ENCODE results near the gene RAB11FIP5. TPM values are rescaled to one million over a fixed set of nuclear protein-coding genes. Genes with fewer than 3 reads are reported as not detected.

The RAB11FIP5 gene
- total and polyA plus RNA-seq, 2 of the 4 experiments (the other 2 are of a cell fraction) = 21.5 to 34.5 TPM

GRCh38 chr2:73089270-73090030, 23.3 kb downstream of the RAB11FIP5 start:
- peak overlapping the region; percentile 87 for H3K56ac ChIP-seq (ENCODE audit: extremely low read depth, insufficient read depth, low read length)
- peak overlapping the region; percentile 88 for H3K27ac ChIP-seq (ENCODE audit: insufficient read depth, low read length)
- peak overlapping the region; percentile 57 for H3K9ac ChIP-seq (ENCODE audit: low read depth, low read length)
- no peak overlapping the region for H3K4me3 ChIP-seq (ENCODE audit: insufficient read depth, low read depth, low read length)
- no TSS peak for BruUV-seq (replicated peaks)
- H3K4ac ChIP-seq (ENCODE audit: low read depth, low read length) = peak overlapping the region; percentile 100
- peak overlapping the region; percentile 100 for H2AK5ac ChIP-seq (ENCODE audit: low read depth, low read length)
- H3K36me3 ChIP-seq (ENCODE audit: control insufficient read depth, insufficient read depth, low read length) = peaks cover 30% of the 10 kb centered on the region
- H4K8ac ChIP-seq (ENCODE audit: low read depth in 2 of 2, low read length in 2 of 2) = peak overlapping the region; percentile 96 to 97
- peak overlapping the region; percentile 55 for H4K5ac ChIP-seq (ENCODE audit: low read depth, low read length)
- H3K4me2 ChIP-seq (ENCODE audit: low read depth, low read length) = peak overlapping the region; percentile 42
- intact Hi-C loops (cut with micrococcal nuclease) = loop anchor here (1.0 kb wide), 1 partner anchor 22 kb away; no protein-coding TSS in a partner anchor
- peak overlapping the region; percentile 86 for H3K23ac ChIP-seq (ENCODE audit: low read depth, low read length)
- peak overlapping the region; percentile 99 for H2AK9ac ChIP-seq (replicated peaks; ENCODE audit: low read depth, low read length, poor library complexity)
- 100% methylated on average over 1 of the region's 11 CpGs; no CpG with 5 or more reads in 1 of the 2 experiments for WGBS, 2 experiments (ENCODE audit: extremely low coverage in 2 of 2, insufficient read length in 1 of 2)
- DNase-seq (peak; percentile 100), ATAC-seq (ENCODE audit: low read depth) (peak; percentile 95)
- H3K14ac ChIP-seq (replicated peaks; ENCODE audit: low read depth, low read length) = peak overlapping the region; percentile 99
- peak overlapping the region; percentile 95 for H2BK5ac ChIP-seq (ENCODE audit: low read depth, low read length, poor library complexity, severe bottlenecking)
- peak overlapping the region; percentile 92 for H4K91ac ChIP-seq (ENCODE audit: insufficient read depth, low read depth, low read length)
- ChIA-PET POLR2A (ENCODE audit: unreplicated experiment) (interaction anchor here (0.6 kb wide), 1 partner anchor 62 kb away, joined by 3 read pairs; no protein-coding TSS in a partner anchor), CTCF (interaction anchor here (0.9 to 1.9 kb wide), 3 partner anchors 21 to 71 kb away, joined by 3 to 5 read pairs (median 4); no protein-coding TSS in a partner anchor)
- H2BK20ac ChIP-seq (ENCODE audit: low read depth, low read length) = peak overlapping the region; percentile 97
- in situ Hi-C loops (cut with MboI; ENCODE audit: low sequenced_read_pairs) = loop anchor here (5.0 kb wide), 1 partner anchor 68 kb away; no protein-coding TSS in a partner anchor
- peaks cover 42% of the 10 kb centered on the region for H3K9me1 ChIP-seq (ENCODE audit: insufficient read depth, low read length)
- H2BK120ac ChIP-seq (ENCODE audit: low read depth, low read length) = peak overlapping the region; percentile 93
- no peaks in the 10 kb centered on the region for H3K9me3 ChIP-seq (ENCODE audit: control insufficient read depth, insufficient read depth, low read length)
- dilution Hi-C loops (cut with HindIII; ENCODE audit: low sequenced_read_pairs, unreplicated experiment) = no loop called here
- peaks cover 72% of the 10 kb centered on the region for H4K20me1 ChIP-seq (ENCODE audit: insufficient read depth, low read length)
- H3K18ac ChIP-seq (ENCODE audit: low read depth, low read length) = peak overlapping the region; percentile 36
- TF ChIP-seq MAZ (IDR thresholded peaks at IDR 0.05; ENCODE audit: borderline replicate concordance, low read depth, low read length) (peak; percentile 65; the same call in 1 of the 2 replicates), BHLHE40 (IDR thresholded peaks at IDR 0.05; ENCODE audit: low read depth, low read length) (peak; percentile 70), FOS (IDR thresholded peaks at IDR 0.05; ENCODE audit: low read depth, low read length) (peak; percentile 97), NFE2L2 (IDR thresholded peaks at IDR 0.05; ENCODE audit: low read depth, low read length) (no peak; the same call in 1 of the 2 replicates), ELK1 (IDR thresholded peaks at IDR 0.05; ENCODE audit: borderline replicate concordance, low read depth, low read length) (no peak), POLR2A (IDR thresholded peaks at IDR 0.05; ENCODE audit: low read depth, low read length) (peak; percentile 75), RAD21 (IDR thresholded peaks at IDR 0.05; ENCODE audit: low read length) (peak; percentile 19; the same call in 1 of the 2 replicates), RCOR1 (IDR thresholded peaks at IDR 0.05; ENCODE audit: insufficient replicate concordance, low read length) (no peak), SMC3 (IDR thresholded peaks at IDR 0.05; ENCODE audit: low read depth, low read length) (peak; percentile 44; the same call in 1 of the 2 replicates)
- H3K4me1 ChIP-seq (ENCODE audit: control insufficient read depth, insufficient read depth, low read length) = peaks cover 44% of the 10 kb centered on the region
- H2BK15ac ChIP-seq (ENCODE audit: low read depth, low read length) = peak overlapping the region; percentile 100
- H3K79me1 ChIP-seq (ENCODE audit: low read depth in 1 of 2, low read length in 2 of 2) = peaks cover 29 to 97% of the 10 kb centered on the region in 2 experiments
- H3K27me3 ChIP-seq (ENCODE audit: control insufficient read depth, insufficient read depth, low read length) = no peaks in the 10 kb centered on the region
- peak overlapping the region; percentile 88 for H2AFZ ChIP-seq (replicated peaks; ENCODE audit: low read length, poor library complexity)
